HG03439 (cell line): Measurements from ENCODE around the gene BIRC3.
"Not testable (repeated sequence)": the region's sequence is repeated elsewhere in the genome, so short reads cannot be mapped to it uniquely, and the experiment has no call there.

Experiments used
- ATAC-seq: cut with Tn5 transposase; IDR thresholded peaks from one replicate; pipeline ENCODE4 v1.9.1; 2021; ENCODE audit warnings: mild to moderate bottlenecking, moderate library complexity; ENCODE audit not compliant: unreplicated experiment

The BIRC3 gene

DNA sequence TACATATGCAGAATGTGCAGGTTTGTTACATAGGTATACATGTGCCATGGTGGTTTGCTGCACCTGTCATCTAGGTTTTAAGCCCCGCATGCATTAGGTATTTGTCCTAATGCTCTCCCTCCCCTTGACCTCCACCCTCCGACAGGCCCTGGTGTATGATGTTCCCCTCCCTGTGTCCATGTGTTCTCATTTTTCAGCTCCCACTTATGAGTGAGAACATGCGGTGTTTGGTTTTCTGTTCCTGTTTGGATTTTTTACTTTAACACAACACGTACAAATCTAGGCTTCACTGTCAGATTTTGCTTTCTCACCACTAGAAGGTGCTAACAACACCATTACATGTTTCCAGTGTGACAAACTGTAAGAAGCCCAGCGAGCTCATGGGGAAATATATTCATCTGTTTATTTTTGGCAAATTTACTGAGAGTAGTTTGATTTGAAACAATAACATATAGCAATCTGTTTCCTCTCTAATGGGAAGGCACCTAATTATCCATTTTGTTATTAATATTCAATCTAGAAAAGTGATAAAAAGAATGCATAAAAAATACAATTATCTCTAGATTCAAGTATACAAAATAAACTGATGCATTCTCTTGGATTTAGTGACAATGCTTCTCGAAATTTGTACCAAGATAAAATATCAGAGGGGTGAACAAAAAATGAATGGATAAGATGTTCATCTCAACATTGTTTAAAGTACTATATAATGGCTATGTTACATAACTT is 23.2 kb upstream of the BIRC3 start:
- peak; percentile 86 for ATAC-seq

DNA sequence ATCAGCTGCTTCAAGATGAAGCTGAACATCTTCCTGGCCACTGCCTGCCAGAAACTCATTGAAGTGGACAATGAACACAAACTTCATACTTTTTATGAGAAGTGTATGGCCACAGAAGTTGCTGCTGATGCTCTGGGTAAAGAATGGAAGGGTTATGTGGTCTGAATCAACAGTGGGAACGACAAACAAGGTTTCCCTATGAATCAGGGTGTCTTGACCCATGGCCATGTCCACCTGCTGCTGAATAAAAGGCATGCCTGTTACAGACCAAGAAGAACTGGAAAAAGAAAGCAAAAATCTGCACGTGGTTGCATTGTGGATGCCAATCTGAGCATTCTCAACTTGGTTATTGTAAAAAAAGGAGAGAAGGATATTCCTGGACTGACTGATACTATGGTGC is 22.2 kb upstream of the BIRC3 start:
- ATAC-seq = no peak

GRCh38 chr11:102296757-102297156 is 20.5 kb upstream of the BIRC3 start:
- ATAC-seq = not testable (repeated sequence)

DNA sequence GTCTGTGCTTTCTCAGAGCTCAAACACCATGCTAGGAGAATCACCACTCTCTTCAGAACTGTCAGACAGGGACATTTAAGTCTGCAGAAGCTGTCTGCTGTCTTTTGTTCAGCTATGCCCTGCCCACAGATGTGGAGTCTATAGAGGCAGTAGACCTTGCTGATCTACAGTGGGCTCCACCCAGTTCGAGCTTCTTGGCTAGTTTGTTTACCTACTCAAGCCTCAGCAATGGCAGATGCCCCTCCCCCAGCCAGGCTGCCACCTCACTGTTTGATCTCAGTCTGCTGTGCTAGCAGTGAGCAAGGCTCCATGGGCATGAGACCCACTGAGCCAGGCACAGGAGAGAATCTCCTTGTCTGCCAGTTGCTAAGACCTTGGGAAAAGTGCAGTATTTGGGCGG is 16.4 kb upstream of the BIRC3 start:
- not testable (repeated sequence) for ATAC-seq

DNA sequence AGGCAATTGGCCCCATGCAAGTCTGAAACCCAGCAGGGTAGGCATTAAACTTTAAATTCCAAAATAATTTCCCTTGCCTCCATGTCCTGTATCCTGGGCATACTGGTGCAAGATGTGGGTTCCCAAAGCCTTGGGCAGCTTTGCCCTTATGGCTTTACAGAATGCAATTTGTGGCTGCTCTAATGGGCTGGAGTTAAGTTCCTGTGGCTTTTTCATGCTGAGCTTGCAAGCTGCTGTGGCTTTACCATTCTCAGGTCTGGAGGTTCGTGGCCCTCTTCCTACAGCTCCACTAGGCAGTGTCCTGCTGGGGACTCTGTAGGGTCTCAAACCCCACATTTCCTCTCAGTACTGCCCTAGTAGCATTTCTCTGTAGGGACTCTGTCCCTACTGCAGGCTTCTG is 15.0 kb upstream of the BIRC3 start:
- ATAC-seq = no peak

DNA sequence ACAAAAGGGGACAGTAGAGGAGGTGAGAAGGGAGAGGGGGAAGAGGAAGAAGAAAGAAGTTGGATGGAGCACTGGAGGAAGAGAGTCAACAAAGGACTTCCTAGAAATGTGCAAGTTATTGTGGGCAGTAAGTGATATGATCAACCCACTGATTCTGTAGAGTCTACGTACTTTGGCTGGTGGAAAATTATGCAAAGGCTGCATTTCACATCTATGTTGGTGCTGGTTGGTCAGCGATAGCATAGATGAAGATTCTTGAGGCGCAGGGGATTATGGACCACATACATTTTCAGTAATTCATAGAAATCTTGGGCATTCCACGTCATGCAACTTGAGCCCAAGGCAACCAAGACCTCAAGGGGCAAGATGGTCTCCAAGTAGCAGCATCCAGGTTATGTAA is 12.6 kb upstream of the BIRC3 start:
- ATAC-seq = no peak

GRCh38 chr11:102305352-102306047 is 11.8 kb upstream of the BIRC3 start:
- no peak for ATAC-seq

GRCh38 chr11:102306048-102306597 is 11.2 kb upstream of the BIRC3 start:
- no peak for ATAC-seq

GRCh38 chr11:102306817-102307726 is 10.2 kb upstream of the BIRC3 start:
- no peak for ATAC-seq

- ATAC-seq = no peak
These were observed 9.6 kb upstream of the BIRC3 start for GRCh38 chr11:102307727-102308038.

DNA sequence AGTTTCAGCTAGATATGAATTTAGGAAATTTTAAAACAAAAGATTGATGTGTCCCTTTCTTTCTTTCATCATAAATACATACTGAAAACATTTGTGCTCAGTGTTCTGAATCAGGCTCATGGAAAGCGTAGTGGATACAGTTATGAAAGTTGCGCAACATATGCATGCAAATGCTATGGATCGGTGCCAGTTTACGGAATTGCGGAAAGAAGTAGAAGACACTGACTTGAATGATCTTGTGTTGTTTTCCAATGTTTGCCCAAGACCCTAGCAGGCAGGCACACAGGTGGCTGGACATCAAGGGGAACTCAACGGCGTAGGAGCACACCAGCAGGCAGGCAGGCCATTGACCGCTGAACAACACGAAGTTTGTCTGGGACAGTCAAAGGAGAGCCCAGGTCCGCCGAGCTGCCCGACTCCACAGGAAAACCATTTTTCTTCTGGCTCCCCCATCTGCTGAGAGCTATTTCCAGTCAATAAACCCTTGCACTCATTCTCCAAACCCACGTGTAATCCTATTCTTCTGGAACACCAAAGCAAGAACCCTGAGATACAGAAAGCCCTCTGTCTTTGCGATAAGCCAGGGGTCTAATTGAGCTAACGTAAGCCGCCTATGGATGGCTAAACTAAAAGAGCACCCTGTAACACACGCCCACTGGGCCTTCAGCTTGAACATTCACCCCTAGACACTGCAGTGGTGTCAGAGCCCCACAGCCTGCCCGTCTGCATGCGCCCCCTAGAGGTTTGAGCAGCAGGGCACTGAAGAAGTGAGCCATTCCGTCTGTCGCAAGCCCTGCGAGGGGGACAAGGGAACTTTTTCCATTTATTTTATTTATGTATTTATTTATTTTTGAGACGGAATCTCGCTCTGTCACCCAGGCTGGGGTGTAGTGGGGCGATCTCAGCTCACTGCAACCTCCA is 7.4 kb upstream of the BIRC3 start:
- no peak for ATAC-seq

DNA sequence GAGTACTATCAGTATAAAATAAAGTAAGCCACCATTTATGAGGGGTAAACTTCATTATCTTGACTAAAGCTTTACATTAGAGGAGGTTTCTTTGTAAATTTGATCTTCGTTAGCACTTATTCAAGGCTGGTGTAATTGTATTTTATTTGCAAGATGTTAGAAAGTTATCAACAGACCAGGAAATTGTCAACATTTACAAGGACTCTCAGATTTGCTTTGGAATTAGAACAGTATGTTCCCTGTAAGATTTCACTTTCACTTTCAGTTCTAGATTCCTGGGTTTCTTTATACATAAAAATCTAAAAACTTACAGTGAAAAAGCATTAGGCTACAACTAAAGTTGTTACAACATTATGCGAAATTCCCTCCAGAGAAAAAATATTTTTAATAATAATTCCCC is 4.6 kb upstream of the BIRC3 start:
- no peak for ATAC-seq

- ATAC-seq = no peak
These were observed 3.9 kb upstream of the BIRC3 start for GRCh38 chr11:102313238-102313940.

DNA sequence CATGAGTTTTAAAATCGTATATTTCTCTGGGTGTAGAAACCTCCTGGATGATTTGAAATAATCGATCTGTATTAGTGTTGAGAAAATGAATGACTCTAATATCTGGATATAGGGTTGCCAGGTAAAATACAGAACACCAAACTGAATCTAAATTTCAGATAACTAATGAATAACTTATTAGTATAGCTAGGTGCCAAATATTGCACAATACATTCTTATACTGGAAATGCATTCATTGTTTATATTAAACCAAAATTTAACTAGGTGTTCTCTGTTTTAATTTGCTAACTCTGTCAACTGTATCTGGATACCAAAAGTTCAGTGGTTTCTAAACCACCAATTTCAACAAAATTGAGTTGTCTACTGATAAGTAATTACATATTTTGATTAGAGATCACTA is 2.5 kb upstream of the BIRC3 start:
- no peak for ATAC-seq

DNA sequence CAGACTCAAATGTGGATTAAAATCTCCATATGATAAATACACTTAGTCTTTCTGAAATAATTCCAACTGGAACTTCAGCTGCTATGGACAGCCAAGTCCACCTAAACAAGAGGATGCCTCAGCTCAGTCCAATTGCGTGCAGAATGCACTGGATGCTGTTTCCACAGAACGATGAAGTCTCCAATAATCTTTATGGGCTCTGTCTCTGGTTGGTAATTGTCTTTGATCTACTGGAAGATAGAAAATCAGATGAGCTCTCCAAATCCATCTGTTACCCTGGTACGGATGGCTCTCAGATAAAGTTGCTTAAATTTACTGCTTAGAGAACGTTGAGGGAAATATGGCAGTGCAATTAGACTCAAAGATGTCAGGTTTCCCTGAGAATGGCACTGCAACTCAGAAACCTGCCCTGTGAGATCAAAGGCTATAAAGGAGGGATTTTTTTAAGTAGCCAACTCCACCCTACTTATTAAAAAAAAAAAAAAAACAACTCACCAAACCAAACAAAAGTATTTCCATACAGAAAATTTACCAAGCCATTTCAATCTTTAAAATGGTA is 859 bp upstream of the BIRC3 start:
- no peak for ATAC-seq

- ATAC-seq = peak; percentile 3
These were observed 452 bp downstream of the BIRC3 start for GRCh38 chr11:102317768-102318103.

DNA sequence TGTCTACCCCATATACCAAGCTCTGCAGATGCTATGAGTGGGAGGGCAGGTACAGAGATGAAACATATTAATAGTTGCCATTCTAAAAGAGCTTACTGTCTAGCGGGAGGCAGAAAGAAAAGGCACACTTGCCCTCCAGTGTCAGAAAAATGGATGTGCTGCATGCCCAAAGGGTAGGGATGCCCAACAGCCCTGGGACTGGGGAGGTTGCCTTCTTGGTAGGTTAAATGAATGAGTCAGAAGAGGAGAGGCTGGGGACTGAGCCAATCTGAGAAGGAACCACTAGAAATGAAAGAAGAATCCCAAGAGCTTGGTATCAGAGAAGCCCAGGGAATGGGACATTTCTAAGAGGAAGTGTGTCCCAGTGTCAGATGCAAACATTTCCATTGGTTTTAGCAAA is 1.2 kb downstream of the BIRC3 start:
- ATAC-seq = no peak

DNA sequence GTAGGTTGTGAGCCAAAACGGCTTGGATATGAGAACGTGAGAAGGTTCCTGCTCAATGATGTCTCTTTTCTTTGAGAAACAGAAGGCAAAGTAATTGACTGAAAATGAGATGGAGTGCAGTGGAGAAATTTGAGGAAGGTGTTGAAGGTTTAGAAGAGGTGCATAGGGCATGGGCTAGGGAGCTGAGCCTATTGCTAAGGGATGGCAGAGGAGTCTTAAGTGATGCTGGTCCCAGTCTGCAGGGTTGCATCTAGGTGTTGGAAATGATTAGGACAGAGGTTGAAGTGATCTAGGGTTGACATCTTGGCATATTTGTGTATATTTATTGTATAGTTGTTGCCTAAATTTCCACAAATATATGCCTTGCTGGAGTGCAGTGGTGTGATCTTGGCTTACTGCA is 2.3 kb downstream of the BIRC3 start:
- ATAC-seq = no peak

GRCh38 chr11:102320188-102320587 is 2.9 kb downstream of the BIRC3 start:
- ATAC-seq = no peak

DNA sequence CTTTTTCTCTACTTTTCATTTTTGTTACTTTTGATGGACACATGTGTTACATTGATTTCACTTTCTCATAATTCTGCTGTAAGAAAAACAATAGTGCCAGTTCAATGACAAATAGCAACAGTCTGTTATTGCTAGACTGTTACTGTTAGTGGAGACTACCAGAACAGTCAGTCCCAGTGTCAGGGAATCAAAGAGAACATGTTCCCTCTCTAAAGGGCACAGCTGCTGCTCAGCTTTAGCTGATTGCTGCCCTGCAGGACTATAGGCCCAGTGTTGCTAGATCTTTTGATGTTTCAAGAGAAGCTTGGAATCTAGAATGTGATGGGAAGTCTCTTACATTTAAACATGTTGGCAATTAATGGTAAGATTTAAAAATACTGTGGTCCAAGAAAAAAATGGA is 3.4 kb downstream of the BIRC3 start:
- no peak for ATAC-seq
